HG03342 (cell line): ENCODE measurements around the gene L3MBTL4.

Source experiments
- ATAC-seq: cut with Tn5 transposase; IDR thresholded peaks from one replicate; pipeline ENCODE4 v1.9.1; 2021; ENCODE audit warnings: mild to moderate bottlenecking, moderate library complexity; ENCODE audit not compliant: unreplicated experiment

L3MBTL4 gene

DNA sequence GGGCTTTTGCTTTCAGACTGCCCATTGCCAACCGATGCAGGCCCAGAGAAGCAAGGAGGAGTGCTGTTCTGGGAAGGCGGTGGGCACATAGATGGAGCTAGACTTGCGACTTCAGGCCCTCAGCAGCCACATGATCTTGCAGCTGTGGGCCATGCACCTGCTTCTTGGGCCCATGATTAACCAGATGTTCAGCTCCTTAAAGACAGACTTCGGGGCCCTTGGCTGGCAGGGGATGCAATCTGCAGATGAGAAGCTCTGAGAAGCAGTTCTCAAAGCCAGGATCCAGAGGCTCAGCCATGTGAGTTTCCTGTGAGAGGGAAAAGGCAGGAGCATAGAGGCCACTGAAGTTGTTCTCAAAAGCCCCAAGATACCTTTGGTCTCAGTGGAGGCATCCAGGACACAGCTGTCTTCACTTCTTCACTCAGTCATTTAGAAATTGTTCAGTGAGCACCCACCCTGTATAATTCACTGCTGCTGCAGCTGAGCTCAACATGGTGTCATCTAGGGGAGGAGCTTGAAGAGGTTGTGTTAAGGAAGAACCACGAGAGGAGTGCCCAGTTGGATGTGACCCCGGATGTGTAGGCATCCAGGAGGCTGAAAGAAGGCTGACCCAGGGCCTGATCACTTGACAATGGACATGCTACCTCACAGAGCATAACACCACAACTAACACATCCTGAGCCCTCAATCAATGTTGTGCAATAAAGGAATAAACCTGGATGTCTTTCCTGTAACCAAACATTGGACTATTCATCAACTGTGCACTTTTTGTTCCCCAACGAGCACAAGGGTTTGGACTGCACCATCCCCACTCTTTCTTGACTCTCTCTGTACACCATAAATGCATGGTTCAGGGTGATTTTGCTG, 474.7 kb downstream of the L3MBTL4 start:
- no peak for ATAC-seq

DNA sequence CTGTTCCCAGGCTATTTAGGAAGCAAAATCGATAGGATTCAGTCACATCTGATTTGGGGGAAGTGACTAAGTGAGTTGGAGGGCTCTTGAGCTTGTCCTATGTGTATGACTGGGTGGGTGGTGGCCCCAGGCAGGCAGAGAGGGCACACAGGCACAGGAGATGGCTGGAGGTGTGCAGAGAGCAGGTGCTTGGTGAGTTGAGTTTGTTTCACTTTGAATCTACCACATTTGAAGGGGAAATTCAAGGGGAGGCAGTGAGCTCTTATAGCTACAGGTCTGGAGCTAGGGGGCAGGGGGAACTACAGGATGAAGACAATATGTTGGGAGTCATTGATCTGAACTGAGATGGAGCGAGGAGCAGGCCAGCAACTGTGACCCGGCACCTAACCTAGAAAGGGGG, 476.9 kb downstream of the L3MBTL4 start:
- ATAC-seq = no peak

DNA sequence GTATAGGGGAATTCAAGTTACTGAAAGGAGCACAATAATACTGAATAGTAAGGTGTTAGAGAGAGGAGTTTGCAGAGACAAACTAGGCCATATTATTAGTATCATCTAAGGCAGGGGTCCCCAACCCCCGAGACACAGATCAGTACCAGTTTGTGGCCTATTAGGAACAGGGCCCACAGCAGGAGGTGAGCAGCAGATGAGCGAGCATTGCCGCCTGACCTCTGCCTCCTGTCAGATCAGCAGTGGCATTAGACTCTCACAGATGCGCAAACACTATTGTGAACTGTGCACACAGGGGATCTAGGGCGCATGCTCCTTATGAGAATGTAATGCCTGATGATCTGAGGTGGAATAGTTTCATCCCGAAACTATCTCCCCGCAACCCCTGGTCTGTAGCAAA, 477.6 kb downstream of the L3MBTL4 start:
- no peak for ATAC-seq

DNA sequence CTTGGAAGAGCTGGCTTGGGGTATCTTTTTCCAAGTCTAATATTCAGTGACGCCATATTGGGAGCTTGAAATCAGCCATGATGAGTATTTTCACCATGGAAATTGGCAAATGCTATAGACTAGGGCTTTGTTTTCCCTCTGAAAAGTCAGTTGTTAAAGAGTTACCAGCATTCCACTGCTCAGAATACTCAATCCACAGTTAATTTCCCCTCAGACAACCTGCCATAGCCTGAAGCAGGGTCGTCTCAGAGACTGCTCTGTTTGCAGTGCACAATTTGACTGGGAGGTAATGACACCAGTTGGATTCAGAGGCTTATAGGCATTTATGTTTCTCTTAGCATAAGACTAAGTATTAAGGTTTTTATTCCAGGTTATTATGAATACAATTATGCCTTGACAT, 483.9 kb downstream of the L3MBTL4 start:
- no peak for ATAC-seq

DNA sequence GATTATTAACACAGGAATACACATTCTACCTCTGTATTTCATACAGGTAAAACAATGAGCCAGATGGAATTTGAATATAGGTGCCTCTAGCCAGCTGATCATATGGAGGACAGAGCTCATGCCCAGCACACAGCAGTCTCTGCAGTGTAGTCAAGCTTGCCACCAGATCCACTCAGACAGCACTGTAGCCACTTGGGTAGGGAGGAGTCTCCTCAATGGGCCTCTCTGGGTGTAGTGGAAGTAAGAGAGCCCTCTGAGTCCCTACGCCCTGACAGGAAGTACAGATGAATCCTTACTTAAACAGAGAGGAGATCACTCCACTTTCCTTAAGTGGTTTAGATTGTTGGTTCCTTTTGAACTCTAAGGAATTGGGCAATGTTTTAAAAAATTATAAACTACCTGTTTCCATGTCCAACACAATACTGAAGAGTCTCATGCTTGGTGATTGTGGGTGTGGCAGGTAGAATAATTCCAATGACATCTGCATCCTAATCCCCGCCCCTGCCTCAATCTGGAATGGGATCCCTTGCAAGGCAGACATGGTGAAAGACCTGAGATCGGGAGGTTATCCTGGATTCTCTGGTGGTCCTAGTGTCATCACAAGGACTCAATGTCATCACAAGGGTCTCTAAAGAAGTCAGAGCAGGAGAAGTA, 496.4 kb downstream of the L3MBTL4 start:
- no peak for ATAC-seq

DNA sequence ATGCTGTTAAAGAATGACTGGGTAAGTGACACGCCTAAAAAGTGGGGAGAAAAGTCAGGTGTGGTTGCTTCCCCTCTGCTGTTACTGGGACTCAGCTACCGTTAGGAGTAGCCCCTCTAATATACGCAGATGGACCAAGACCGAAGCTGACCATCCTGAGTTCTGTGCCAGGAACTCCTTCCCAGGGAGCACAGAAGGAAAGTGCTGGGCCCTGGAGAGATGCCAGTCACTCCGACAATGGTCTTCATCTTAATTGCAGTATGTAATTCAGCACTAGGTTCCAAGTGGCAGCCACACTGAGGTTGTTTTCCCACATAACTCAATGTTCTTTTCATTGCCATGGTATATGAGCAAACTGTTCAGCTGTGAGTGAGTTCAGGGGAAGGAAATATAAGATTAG, 499.8 kb downstream of the L3MBTL4 start:
- no peak for ATAC-seq

DNA sequence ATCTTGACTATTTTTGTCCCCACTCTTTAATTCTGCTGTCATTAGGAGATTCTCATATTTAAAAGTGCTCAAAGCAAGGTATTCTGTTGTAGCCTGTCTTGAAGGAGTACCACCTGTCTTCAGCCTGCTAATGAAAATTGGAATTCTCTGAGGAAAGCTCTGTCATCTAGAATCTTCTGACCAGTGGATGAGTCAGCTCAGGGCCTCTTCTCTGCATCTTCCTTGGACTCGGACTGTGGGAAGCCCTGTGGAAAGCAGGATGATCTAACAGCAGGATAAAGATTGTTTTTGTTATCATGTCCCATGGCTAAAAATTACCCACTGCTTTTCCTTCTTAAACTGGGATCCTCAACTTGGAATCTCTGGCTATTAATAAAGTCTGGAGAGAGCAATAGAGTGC, 500.7 kb downstream of the L3MBTL4 start:
- ATAC-seq = no peak

DNA sequence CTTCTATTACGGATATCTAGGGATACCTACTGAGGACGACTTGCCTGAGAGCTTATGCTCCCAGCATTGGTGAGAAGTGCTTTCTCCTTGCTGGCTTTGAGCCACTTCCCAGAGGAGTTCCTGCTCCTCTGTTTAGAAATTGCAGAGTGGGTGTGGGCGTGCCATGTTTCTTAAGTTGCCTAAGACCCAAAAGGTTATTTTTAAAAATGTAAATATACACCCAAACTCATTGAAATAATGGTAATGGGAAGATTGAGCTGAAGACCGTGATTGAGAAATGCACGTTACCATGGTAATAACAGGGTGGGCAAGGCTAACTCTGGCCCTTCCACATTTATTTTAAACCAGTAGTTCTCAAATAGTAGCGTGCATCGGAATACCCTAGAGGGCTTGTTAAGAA, 502.1 kb downstream of the L3MBTL4 start:
- no peak for ATAC-seq

DNA sequence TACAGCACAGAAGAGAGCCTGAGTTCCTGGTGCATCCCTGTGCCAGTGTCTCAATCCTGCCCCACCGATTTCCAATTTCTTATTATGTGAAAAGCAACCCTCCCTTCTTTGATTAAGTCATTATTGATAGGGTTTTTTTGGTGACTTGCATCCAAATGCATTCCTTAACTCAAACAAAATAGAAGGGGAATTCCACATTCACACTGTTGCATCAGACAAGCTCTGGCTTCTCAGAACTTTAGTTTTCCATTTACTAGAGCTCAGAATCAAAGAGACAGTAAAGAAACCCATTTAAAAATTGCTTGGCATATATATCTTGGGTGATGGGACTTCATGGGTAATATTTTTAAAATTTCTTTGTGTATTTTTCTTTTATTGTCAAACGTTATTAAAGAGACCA, 505.6 kb downstream of the L3MBTL4 start:
- ATAC-seq = no peak
